Heart right ventricle (tissue), 16 donors: ENCODE data around the gene TMEM54. TPM values are rescaled to one million over a fixed set of nuclear protein-coding genes. Genes with fewer than 3 reads are reported as not detected.

Experiments
- ATAC-seq, 8 donors: fragments of 200-7000 bp; cut with Tn5 transposase; one replicate each; pipeline ENCODE4 v1.9.1; 2020; ENCODE audit warnings: mild to moderate bottlenecking in 8 of 8, moderate library complexity in 8 of 8, moderate number of reproducible peaks in 1 of 8
- DNase-seq, 2 donors: peaks; one replicate each; pipeline ENCODE4 v3.0.0-alpha.2; 2020
- H3K27ac ChIP-seq, 10 donors: fragments of 200-600 bp; sonication (generic) in 2 of 10; one replicate each; pipeline versions ENCODE4 v1.5.0 to v1.8.0; 2020 to 2022; ENCODE audit warnings: mild to moderate bottlenecking in 3 of 10
- H3K27me3 ChIP-seq, 7 donors: fragments of 200-600 bp; one replicate each; pipeline ENCODE4 v1.8.0; 2021 to 2022; ENCODE audit warnings: mild to moderate bottlenecking in 2 of 7
- H3K36me3 ChIP-seq, 9 donors: fragments of 200-600 bp; sonication (generic) in 1 of 9; one replicate each; pipeline versions ENCODE4 v1.5.0 to v1.8.0; 2020 to 2022; ENCODE audit warnings: mild to moderate bottlenecking in 2 of 9
- H3K4me1 ChIP-seq, 9 donors: fragments of 200-600 bp; sonication (generic) in 1 of 9; one replicate each; pipeline versions ENCODE4 v1.5.0 to v1.8.0; 2020 to 2022; ENCODE audit warnings: mild to moderate bottlenecking in 4 of 9
- H3K4me3 ChIP-seq, 10 donors: fragments of 200-600 bp; sonication (generic) in 2 of 10; one replicate each; pipeline versions ENCODE4 v1.5.0 to v1.8.0; 2020 to 2022; ENCODE audit warnings: mild to moderate bottlenecking in 7 of 10, moderate library complexity in 2 of 10
- H3K9me3 ChIP-seq, 11 donors: fragments of 200-600 bp in 10 of 11; sonication (generic) in 2 of 11; one replicate each; pipeline versions ENCODE4 v1.5.0 to v1.8.0; 2013 to 2022; ENCODE audit warnings: mild to moderate bottlenecking in 2 of 11, control low read depth in 1 of 11, moderate library complexity in 1 of 11
- WGBS, 2 donors: extraction: QIAGEN DNeasy Blood & Tissue Kit; methylation state at CpG; one replicate each; pipeline ENCODE4 v1.1.7; 2013; ENCODE audit warnings: inconsistent platforms in 1 of 2; 5-methylcytosine and 5-hydroxymethylcytosine counted together
- intact Hi-C, 10 donors: fragments of 100-400 bp; cut with DNase I; formaldehyde crosslinking; loops; one replicate each; pipeline versions ENCODE4 v1.11.1 to v1.14.2; 2022
- long read RNA-seq, 3 donors: library from polyadenylated mRNA; unstranded; transcript quantifications; one replicate each; pipeline ENCODE4 v2.0.0, GENCODE V29; 2020 to 2021
- polyA plus RNA-seq, 2 donors: library from polyadenylated mRNA; stranded (reverse); fragments of 200-250 nt; gene quantifications; one replicate each; pipeline ENCODE4 v1.2.3, GENCODE V29; 2013
- total RNA-seq, 10 donors: library from RNA; stranded (reverse); fragmentation: NEBNext Ultra II Directional in 3 of 10; extraction: Animal tissue kit (Norgen Biotek cat#: 25700) in 3 of 10; gene quantifications; one replicate each; pipeline versions ENCODE4 v1.2.1 to v1.2.4, GENCODE V29; 2021 to 2023
- TF ChIP-seq, protein P1 (sequence below), 9 donors: fragments of 200-600 bp; sonication (generic) in 2 of 9; IDR thresholded peaks; one replicate each; pipeline versions ENCODE4 v1.5.0 to v1.8.0; 2021 to 2022; ENCODE audit warnings: antibody characterized with exemption in 9 of 9, mild to moderate bottlenecking in 5 of 9, moderate library complexity in 1 of 9
- donor health status: Arrhythmogenic right ventricular cardiomyopathy.
- donor health status: ischemic (EF 13 %, LVEDD 7.1; RV severe dilation, severe dysfunction).
- donor health status: healthy with polysubstance abuse.
- donor health status: DM: no; HTN: yes; CAD: no.
- donor health status: DM: no; HTN: no; CAD: no.
- donor health status: ischemic (EF 25% LVEDD 6.9; RV normal size, moderate dysfunction).
- donor health status: ischemic (EF 25% LVEDD 5.7; RV mildly dilated, moderate dysfunction).
- donor health status: healthy.
- donor health status: DM: yes; HTN: yes; CAD: no.
- donor health status: Ischemic cardiomyopathy.
- donor health status: ischemic (EF 35%, LVEDD 5.7; RV mildly dilated, moderate dysfunction).
- donor health status: nonischemic (EF 11% LVEDD 7.7; RV severe dilation, severe dysfunction).
- donor health status: DM: yes; HTN: yes; CAD: no.
- donor health status: PGD.
- donor health status: ischemic (EF 29% LVEDD 5.4; RV normal size, mild dysfunction).
- donor health status: nonischemic (EF 23%, LVEDD 6.1; RV moderate dilation, normal function).

Gene TMEM54, protein sequence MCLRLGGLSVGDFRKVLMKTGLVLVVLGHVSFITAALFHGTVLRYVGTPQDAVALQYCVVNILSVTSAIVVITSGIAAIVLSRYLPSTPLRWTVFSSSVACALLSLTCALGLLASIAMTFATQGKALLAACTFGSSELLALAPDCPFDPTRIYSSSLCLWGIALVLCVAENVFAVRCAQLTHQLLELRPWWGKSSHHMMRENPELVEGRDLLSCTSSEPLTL
- total RNA-seq (10 to 100 TPM in 7 of 10 donors, 1 to 10 TPM in 3; 4.5 to 22.5 (median 10.8) TPM), polyA plus RNA-seq (10 to 100 TPM in 1 of 2 donors, 1 to 10 TPM in 1; 8.4 to 18.2 TPM)
- long read RNA-seq, donor 1, transcript TMEM54-202 (6 exons, 999 nt), result major isoform, 12 of 16 reads
- long read RNA-seq, donor 1, partial matches to known transcripts, result 0 of 16 reads
- long read RNA-seq, donor 1, other reads (novel, unspliced or antisense), result 4 of 16 reads
- long read RNA-seq, donor 2, transcript TMEM54-202 (6 exons, 999 nt), result major isoform, 10 of 14 reads
- long read RNA-seq, donor 2, partial matches to known transcripts, result 0 of 14 reads
- long read RNA-seq, donor 2, other reads (novel, unspliced or antisense), result 2 of 14 reads
- long read RNA-seq, donor 3, result 0 reads

DNA sequence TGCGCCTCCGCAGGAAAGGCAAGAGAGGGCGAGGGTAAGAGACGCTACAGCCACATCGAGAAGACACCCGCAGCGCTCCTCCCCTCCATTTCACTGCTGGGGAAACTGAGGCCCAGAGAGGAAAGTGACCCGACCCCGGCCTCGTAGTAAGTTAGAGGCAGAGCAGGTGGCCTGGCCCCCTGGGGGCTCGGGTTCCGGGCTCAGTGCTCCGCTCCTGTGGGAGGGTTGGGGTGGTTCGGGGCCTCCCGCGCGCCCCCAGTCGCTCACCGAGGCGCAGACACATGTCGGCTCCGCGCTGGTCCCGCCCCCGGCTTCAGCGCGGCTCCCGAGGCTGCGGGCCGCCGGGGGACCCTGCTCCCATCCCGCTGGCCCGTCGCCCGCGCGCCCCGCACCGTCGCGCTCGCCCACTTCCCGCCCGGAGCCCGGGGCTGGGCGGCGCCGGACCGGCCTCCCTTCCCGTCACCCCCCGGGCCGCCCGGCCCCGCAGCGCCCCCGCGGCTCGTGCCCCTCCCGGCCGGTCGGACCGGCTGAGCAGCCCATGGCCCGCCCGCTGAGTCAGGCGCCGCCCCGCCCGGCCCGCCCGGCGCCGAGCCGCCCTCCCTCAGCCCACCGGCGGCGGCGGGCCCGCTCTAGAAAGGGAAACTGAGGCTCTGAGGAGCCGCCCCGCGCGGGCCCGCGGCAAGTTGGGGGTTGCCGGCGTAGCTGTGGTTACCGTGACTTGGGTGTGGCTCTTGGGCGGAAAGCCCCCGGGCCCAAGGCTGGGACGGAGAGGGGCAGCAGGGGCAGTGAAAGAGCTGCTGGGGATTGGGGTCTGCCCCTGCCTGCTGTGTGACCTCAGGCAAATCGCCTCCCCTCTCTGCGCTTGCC is at the start of gene TMEM54:
TMEM54 (minus strand) TSS at position 434 of the 867 bp plus-strand sequence; CDS start at position 283, 151 bp downstream.
- H3K27me3 ChIP-seq, result peaks cover 0 to 38% (median 3%) of the 10 kb centered on the region in 7 donors
- peak within 1 kb of the TSS in 4 of 10 donors; percentile 26 to 50 (median 42) for H3K27ac ChIP-seq
- DNase-seq (peak; percentile 38 to 62), ATAC-seq (peak; percentile 48 to 94 (median 80))
- intact Hi-C loops, result no loop called here
- H3K4me1 ChIP-seq, result peaks cover 0 to 16% (median 8%) of the 10 kb centered on the region in 9 donors
- H3K9me3 ChIP-seq, result no peaks in the 10 kb centered on the region
- H3K4me3 ChIP-seq, result peak within 1 kb of the TSS; percentile 39 to 65 (median 58)
- 1 to 2% methylated on average over 71 to 91 of the region's 92 CpGs for WGBS, 2 donors
- TF ChIP-seq, protein P1, sequence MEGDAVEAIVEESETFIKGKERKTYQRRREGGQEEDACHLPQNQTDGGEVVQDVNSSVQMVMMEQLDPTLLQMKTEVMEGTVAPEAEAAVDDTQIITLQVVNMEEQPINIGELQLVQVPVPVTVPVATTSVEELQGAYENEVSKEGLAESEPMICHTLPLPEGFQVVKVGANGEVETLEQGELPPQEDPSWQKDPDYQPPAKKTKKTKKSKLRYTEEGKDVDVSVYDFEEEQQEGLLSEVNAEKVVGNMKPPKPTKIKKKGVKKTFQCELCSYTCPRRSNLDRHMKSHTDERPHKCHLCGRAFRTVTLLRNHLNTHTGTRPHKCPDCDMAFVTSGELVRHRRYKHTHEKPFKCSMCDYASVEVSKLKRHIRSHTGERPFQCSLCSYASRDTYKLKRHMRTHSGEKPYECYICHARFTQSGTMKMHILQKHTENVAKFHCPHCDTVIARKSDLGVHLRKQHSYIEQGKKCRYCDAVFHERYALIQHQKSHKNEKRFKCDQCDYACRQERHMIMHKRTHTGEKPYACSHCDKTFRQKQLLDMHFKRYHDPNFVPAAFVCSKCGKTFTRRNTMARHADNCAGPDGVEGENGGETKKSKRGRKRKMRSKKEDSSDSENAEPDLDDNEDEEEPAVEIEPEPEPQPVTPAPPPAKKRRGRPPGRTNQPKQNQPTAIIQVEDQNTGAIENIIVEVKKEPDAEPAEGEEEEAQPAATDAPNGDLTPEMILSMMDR (IDR thresholded peaks at IDR 0.05), result no peak
- no peaks in the 10 kb centered on the region for H3K36me3 ChIP-seq

DNA sequence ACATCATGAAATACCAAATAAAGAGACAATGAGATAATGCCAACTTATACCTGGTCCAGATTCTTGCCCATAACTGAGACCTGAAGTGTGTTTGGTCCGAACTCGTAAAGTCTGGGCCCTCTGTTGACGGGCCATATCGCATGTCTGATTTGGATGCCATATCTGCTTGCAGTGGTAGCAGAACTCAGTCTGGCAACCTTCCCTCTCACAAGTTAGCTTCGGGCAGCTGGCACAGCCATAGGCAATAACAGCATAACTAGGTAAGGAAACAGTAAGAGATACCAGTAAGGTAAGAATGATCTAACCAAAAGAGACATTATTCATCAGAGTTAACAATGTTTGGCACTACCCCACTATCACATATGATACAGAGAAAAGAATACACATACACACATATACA is 48.3 kb upstream of the TMEM54 start:
- ATAC-seq (peak in 1 of 8 donors; percentile 33), DNase-seq (no peak)
- Histone ChIP-seq H3K9me3 (no peaks in the 10 kb centered on the region), H3K36me3 (peaks cover 0 to 68% (median 17%) of the 10 kb centered on the region in 9 donors), H3K4me1 (peaks cover 0 to 48% (median 21%) of the 10 kb centered on the region in 9 donors), H3K4me3 (no peak overlapping the region), H3K27me3 (no peaks in the 10 kb centered on the region), H3K27ac (no peak overlapping the region)
- 35 to 75% methylated on average over 5 of the region's 5 CpGs for WGBS, 2 donors
- TF ChIP-seq, protein P1 (IDR thresholded peaks at IDR 0.05), result no peak
- intact Hi-C loops, result loop anchor here in 2 of 10 donors (5.0 kb wide), 2 partner anchors 88 to 108 kb away; partner anchors contain the start of gene AK2 (in 1 of the 2)

DNA sequence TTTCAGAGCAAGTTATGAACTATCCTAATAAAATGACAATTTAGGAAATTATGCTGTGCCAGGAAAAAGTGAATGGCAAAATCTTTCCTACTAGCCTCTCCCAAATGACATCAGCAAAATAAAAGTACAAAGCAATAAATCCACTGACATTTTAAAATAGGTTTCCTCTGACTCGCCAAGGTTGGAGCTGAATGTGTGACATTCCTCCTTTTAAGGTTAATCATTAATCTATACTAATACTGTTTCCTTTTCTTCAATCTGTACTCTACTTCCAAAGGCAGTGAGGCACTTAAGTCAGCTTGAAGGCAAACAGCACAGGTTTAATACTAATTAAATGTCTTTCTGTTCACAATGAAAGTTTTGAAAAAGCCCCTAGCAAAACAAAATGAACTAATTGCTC is 47.7 kb upstream of the TMEM54 start:
- ATAC-seq, result no peak
- WGBS, 2 donors, result 61 to 74% methylated on average over 1 of the region's 1 CpG
- intact Hi-C loops, result loop anchor here in 2 of 10 donors (5.0 kb wide), 2 partner anchors 88 to 108 kb away; partner anchors contain the start of gene AK2 (in 1 of the 2)
- no peak overlapping the region for H3K27ac ChIP-seq
- TF ChIP-seq, protein P1 (IDR thresholded peaks at IDR 0.05), result no peak
- H3K4me3 ChIP-seq, result no peak overlapping the region
- H3K36me3 ChIP-seq, result peaks cover 0 to 74% (median 17%) of the 10 kb centered on the region in 9 donors
- no peaks in the 10 kb centered on the region for H3K9me3 ChIP-seq
- DNase-seq, result no peak
- H3K4me1 ChIP-seq, result peaks cover 0 to 48% (median 21%) of the 10 kb centered on the region in 9 donors
- no peaks in the 10 kb centered on the region for H3K27me3 ChIP-seq

DNA sequence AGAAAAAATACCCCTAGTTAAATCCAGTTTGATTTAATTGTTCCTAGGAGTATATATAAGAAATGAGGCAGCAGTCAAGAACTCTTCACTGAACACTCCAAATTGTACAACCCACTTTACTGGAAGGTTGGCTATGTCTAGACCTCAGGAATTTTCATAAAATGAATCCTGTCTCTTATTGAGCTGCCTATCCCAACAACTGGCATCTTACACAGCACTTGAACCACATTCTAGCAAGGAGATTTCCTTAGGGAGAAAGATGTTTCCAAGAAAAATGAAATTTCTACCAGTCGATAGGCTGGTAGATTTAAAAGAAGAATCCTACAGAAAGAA is 47.2 kb upstream of the TMEM54 start:
- 89 to 93% methylated on average over 1 of the region's 1 CpG for WGBS, 2 donors
- ATAC-seq (no peak), DNase-seq (no peak)
- Histone ChIP-seq H3K4me3 (no peak overlapping the region), H3K27me3 (no peaks in the 10 kb centered on the region), H3K9me3 (no peaks in the 10 kb centered on the region), H3K27ac (no peak overlapping the region), H3K4me1 (peaks cover 0 to 44% (median 18%) of the 10 kb centered on the region in 9 donors), H3K36me3 (peaks cover 0 to 79% (median 21%) of the 10 kb centered on the region in 9 donors)
- intact Hi-C loops, result loop anchor here in 2 of 10 donors (5.0 kb wide), 2 partner anchors 89 to 109 kb away; partner anchors contain the start of gene AK2 (in 1 of the 2)
- TF ChIP-seq, protein P1 (IDR thresholded peaks at IDR 0.05), result no peak
